CD4-positive, alpha-beta T cell treated with Interleukin-1 beta for 1 hour (primary cell): ENCODE measurements around the gene TOM1L2.
"Not testable (repeated sequence)": the region's sequence is repeated elsewhere in the genome, so short reads cannot be mapped to it uniquely, and the experiment has no call there.

Experiments
- DNase-seq, 2 donors: peaks; one replicate each; pipeline ENCODE4 v3.0.0-alpha.2; 2020 to 2022

The TOM1L2 gene

GRCh38 chr17:17921192-17922069, 50.8 kb downstream of the TOM1L2 start:
- DNase-seq, result no peak

GRCh38 chr17:17919169-17920107, 52.8 kb downstream of the TOM1L2 start:
- peak; percentile 64 to 69 for DNase-seq

GRCh38 chr17:17917394-17917793, 54.8 kb downstream of the TOM1L2 start:
- DNase-seq, result no peak

- DNase-seq, result no peak
Measured at GRCh38 chr17:17915183-17915582, 57.0 kb downstream of the TOM1L2 start.

GRCh38 chr17:17913695-17914332, 58.4 kb downstream of the TOM1L2 start:
- peak in 1 of 2 donors; percentile 9 for DNase-seq

GRCh38 chr17:17912336-17912735, 59.9 kb downstream of the TOM1L2 start:
- DNase-seq, result not testable (repeated sequence)

GRCh38 chr17:17911001-17911613, 61.1 kb downstream of the TOM1L2 start:
- DNase-seq, result no peak

GRCh38 chr17:17910060-17910459, 62.1 kb downstream of the TOM1L2 start:
- no peak for DNase-seq

- no peak for DNase-seq
Measured at GRCh38 chr17:17909078-17909477, 63.1 kb downstream of the TOM1L2 start.

GRCh38 chr17:17907469-17907868, 64.7 kb downstream of the TOM1L2 start:
- DNase-seq, result no peak

- DNase-seq, result no peak
Measured at GRCh38 chr17:17906418-17907215, 65.6 kb downstream of the TOM1L2 start.

GRCh38 chr17:17905036-17905320, 67.2 kb downstream of the TOM1L2 start:
- no peak for DNase-seq

- no peak for DNase-seq
Measured at GRCh38 chr17:17904166-17905035, 67.8 kb downstream of the TOM1L2 start.

GRCh38 chr17:17902877-17903276, 69.3 kb downstream of the TOM1L2 start:
- DNase-seq, result no peak

- no peak for DNase-seq
Measured at GRCh38 chr17:17902376-17902775, 69.8 kb downstream of the TOM1L2 start.

GRCh38 chr17:17900615-17901520, 71.3 kb downstream of the TOM1L2 start:
- no peak for DNase-seq

GRCh38 chr17:17899486-17899885, 72.7 kb downstream of the TOM1L2 start:
- no peak for DNase-seq

- DNase-seq, result no peak
Measured at GRCh38 chr17:17898673-17899072, 73.5 kb downstream of the TOM1L2 start.

GRCh38 chr17:17897442-17897841, 74.8 kb downstream of the TOM1L2 start:
- no peak for DNase-seq

- no peak for DNase-seq
Measured at GRCh38 chr17:17896746-17897145, 75.5 kb downstream of the TOM1L2 start.
